Gastrocnemius medialis (tissue), 4 donors: ENCODE results near the gene TRAF5.

Experiments used
- CTCF ChIP-seq, 5 experiments: fragments of 450-650 bp in 3 of 5; fragments of 200-600 bp in 2 of 5; sonication (generic) in 2 of 5; IDR thresholded peaks in 4 of 5; conservative IDR thresholded peaks in 1 of 5; 1 replicate in 4 of 5; 2 replicates in 1 of 5; pipeline ENCODE4 v1.5.1; 2016 to 2019; ENCODE audit warnings: antibody characterized with exemption in 5 of 5, mild to moderate bottlenecking in 3 of 5, moderate library complexity in 3 of 5
- POLR2A ChIP-seq, 2 donors: fragments of 450-650 bp; IDR thresholded peaks; one replicate each; pipeline ENCODE4 v1.6.1; 2017; ENCODE audit warnings: antibody characterized with exemption in 2 of 2, mild to moderate bottlenecking in 2 of 2, moderate library complexity in 2 of 2

DNA sequence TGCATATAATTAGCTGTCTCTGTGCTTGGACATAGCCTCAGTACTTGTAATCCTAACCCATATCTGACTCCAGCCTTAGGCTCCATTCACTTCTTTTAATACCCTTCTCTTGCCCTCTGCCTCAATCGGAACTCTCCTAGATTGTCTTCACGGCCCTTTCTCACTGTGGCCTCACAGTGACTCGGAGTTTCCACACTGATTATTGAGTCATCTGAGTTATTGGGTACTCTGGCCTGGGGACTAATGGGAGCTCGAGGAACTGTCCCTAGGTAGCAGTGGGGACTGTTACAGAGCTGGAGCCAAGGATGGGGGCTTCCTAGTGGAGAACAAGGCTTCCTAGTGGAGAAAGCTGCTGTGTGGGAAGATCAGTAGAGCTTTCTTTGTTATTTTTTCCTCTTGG is 17.0 kb downstream of the TRAF5 start:
- no peak for TF ChIP-seq POLR2A (IDR thresholded peaks at IDR 0.05)
- no peak for TF ChIP-seq CTCF (IDR thresholded peaks at IDR 0.05 in 4 of 5, conservative IDR thresholded peaks at IDR 0.05 in 1 of 5)
